ENCODE data around the gene LIFR.

The LIFR gene

GRCh38 chr5:38434966-38435705 is 121.3 kb downstream of the LIFR start:
- no peak for DNase-seq

DNA sequence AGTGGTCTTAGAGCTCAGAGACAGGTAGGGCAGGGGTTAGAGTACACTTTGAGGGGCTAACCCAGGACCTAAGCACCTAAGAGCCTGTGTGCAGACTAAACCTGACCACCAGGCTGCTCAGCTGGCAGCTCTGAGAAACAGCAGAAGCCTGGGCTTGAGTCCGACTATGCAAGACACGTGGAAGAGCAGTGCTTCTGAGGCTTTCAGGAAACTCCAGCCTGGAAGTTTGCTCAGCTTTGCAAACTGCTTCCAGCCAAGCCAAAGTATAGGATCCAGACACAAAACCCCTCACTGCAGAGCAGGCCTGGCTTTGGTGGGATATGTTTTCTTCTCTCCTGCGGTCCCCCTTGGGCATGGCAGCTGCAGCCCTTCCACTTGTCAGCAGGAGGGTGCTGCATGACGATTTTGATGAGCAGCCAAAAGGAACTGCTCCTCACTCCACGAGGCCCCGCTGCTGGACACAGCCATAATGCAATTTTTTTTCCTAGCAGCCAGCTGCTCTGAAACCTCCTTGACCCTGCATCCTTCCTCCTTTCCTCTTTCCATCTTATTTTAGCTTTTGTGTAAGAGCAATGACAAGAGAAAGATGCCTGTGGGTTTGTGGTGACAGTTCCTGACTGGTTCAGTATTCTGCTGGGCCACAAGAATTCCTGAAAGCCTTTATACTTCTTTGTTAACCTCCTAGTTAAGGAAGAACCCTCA is 123.1 kb downstream of the LIFR start:
- DNase-seq, result no peak

DNA sequence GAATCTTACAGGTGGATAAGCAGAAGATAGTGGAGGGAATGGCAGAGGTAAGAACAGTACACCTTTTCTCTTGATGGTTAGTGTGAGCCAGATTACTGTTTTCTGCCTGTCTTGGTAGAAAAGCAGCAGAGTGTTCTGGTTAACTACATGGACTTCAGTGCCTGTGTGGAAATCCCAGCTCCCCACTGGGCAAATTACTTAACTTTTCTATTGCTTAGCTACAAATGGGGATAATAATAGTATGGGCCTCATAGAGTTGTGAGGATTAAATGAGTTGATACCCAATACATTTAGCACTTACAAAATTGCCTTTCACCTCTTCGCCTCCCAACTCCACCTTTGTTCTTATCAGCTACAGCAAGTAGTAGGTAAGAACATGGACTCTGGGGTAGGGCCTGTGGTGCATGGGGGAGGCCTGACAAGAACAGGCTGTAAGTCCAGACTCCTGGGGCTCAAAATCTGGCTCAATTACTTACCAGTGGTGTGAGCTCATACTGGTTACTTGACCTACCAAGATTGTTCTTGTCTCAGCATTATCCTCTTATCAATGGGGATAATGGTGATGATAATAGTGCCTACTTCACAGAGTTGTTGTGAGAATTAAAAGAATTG is 125.1 kb downstream of the LIFR start:
- no peak for DNase-seq

DNA sequence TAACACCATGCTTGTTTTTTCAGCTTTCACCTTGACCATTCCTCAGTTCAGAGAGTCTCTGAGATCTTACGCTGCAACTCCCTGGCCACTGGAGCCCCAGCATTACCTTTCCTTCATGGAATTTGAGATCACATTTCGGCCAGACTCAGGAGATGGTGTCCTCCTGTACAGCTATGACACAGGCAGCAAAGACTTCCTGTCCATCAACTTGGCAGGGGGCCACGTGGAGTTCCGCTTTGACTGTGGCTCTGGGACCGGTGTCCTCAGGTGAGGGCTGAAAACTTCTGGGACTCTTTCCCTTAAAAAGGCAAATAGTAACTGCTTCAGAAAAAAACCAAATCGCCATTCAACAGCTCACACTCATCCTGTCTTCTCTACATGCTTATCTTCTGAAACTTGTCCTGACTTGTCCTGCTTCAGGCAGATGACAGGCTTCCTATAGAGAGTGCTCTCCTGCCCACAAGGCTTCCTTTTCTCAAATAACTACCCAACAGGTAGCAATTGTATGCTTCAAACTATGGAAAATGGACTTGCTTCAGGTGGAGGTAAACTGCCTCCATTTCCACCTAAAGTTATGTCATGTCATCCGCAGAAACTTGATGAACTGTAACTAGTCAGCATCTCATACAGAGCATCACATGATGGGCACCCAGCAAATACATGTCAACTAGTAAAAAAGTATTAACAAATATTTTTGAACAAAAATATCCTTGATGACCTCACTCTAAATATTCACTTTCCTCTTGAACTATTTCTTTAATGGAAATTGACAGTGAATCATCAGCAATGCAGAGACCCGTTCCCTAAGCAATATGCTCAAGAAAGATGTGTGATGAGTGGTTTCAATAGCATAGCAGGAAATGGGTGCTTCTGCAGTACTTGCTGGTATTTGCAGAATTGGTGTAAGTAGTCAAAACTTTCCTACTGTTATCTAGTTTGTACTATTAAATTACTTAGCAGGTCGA is 129.2 kb downstream of the LIFR start:
- DNase-seq, result no peak

DNA sequence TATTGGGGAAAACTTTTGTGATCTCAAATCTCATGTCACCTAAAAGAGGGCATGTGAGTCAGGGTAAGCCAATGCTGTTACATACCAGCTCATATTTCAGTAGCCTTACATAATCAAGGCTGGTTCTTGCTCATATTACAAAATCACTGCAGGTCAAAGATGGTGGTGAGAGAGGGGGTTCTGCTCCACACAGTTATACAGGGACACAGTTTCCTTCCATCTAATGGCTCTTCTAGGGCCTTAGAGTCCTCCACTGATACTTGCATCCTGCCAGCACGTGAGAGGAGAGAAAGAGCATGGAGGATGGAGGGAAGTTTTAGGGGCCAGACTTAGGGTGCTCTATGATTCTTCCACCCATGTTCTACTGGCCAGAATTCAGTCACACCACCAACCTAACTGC is 130.0 kb downstream of the LIFR start:
- DNase-seq, result no peak

All from CD4-positive, alpha-beta T cell treated with Interleukin-6 for 4 hours (primary cell).